ENCODE results near the gene PTCD2.

GRCh38 chr5:72369301-72369700 lies 49.1 kb downstream of the PTCD2 start:
- TF ChIP-seq YY1 (IDR thresholded peaks at IDR 0.05; ENCODE audit: insufficient read depth, insufficient read length) (no peak), ZNF274 (IDR thresholded peaks at IDR 0.05; ENCODE audit: low read depth, low read length) (no peak)

Measured in NT2/D1 (cell line).